GM11168 (cell line): ENCODE data around the gene PCYT2.

ENCODE experiments used
- in situ Hi-C: fragments of 300-500 bp; cut with MboI; formaldehyde crosslinking; loops from one replicate; pipeline ENCODE4 v1.12.0; 2022; ENCODE audit warnings: low sequenced_read_pairs; ENCODE audit not compliant: unreplicated experiment

PCYT2 gene

DNA sequence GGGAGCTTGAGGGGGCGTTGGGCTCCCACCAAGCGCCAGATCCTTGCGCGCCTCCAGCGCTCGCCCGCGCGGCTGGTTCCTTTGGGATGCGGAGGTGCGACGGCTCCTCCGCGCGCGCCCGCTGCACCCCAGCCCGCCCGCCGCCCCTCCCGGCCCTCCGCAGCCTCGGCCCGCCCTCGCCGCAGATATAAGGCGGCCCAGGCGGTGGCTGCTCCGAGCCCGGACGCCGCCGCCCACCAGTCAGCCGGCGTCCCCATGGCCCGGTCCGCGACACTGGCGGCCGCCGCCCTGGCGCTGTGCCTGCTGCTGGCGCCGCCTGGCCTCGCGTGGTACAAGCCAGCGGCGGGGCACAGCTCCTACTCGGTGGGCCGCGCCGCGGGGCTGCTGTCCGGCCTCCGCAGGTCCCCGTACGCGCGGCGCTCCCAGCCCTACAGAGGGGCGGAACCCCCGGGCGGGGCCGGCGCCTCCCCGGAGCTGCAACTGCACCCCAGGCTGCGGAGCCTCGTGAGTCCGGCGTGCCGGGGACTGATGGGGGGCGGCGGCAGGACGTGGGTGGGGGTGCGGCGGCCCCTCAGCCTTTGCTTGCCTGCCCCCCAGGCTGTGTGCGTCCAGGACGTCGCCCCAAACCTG is 9.1 kb downstream of the PCYT2 start, which contains the start of gene NPB:
TSS of gene NPB (plus strand) at position 216 of the 630 bp plus-strand sequence. CDS start at position 256, 40 bp downstream.
- in situ Hi-C loops, result no loop called here

DNA sequence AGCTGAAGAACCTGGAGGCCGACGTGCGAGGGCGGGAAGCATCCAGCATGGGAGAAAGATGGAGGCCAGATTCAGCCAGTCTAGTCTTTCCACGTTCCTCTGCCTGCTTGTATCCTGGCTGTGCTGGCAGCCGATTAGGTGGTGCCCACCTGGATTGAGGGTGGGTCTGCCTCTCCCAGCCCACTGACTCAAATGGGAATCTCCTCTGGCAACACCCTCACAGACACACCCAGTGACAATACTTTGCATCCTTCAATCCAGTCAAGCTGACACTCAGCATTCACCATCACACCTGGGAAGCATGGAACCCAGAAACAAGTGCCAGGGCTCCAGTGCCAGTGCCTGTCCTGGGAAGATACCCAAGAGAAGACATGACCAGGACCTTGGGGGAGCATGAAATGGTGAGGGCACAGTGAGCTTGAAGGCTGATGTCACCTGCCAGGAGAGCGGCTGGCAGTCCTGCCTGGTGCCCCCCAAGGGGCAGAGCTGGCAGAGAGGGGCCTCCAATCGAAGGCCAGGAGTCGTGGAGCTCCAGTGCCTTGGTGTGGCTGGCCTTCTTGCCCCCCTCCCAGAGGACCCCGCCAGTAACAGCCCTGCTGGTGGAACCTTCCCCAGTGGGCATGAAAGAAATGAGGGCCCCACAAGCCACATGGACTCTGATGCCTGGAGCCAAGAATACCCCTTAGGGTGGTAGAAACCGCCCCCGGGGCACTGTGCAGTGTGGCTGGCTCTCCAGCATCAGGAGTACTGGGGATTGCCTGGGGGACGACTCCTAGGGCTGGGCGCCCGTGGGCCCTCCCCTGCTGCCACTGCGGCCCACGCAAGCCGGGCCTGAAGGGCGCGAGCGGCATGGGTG is 9.8 kb downstream of the PCYT2 start:
- in situ Hi-C loops, result no loop called here

DNA sequence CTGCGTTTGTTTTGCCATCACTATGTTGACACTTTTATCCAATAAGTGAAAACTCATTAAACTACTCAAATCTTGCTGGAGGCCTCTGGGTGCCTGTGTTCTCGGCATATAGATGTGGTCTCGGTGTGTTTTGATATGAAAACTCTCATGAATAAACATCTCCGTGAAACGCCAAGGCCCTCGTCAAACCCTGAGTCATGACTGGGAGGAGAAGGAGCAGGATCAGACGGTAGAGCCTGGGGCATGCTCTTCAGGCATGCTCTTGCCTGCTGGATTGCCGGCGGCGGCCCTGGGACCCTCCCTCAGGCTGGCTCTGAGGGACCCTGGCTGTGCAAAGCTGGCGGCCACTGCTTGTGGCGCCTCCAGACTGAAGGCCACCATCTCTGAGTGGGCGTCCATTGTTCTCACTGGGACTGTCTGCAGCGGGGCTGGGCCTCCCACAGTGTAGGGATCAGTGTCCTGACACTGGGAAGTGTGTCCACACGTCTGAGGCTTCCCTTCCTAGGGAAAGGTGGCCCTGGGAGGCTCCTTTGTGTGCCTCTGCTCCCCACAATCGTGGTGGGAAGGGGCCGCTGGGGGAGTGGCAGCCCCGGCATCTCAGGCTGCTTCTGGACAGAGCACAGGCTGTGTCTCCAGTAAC is 10.9 kb downstream of the PCYT2 start:
- in situ Hi-C loops, result no loop called here

DNA sequence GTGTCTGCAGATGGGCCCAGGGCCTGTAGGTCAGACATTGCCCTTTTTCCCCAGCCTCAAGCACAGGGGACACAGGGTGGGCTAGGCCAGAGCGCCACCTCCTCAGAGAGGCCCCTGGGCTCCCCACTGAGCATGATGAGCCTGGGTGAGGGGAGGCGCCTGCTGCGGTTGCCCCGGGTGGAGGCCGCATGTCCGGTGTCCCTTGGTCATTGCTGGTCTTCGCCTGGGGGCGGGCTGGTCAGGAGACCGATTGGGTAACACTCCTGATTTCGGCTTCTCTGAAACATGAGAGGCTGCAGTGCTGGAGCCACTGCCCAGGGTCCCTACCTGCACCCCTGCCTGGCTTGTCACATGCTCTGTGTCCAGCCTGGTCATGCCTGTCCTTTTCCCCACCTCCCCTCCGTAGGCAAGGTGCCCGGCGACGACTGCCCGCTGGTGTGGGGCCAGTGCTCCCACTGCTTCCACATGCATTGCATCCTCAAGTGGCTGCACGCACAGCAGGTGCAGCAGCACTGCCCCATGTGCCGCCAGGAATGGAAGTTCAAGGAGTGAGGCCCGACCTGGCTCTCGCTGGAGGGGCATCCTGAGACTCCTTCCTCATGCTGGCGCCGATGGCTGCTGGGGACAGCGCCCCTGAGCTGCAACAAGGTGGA is 11.6 kb downstream of the PCYT2 start:
- in situ Hi-C loops, result no loop called here

DNA sequence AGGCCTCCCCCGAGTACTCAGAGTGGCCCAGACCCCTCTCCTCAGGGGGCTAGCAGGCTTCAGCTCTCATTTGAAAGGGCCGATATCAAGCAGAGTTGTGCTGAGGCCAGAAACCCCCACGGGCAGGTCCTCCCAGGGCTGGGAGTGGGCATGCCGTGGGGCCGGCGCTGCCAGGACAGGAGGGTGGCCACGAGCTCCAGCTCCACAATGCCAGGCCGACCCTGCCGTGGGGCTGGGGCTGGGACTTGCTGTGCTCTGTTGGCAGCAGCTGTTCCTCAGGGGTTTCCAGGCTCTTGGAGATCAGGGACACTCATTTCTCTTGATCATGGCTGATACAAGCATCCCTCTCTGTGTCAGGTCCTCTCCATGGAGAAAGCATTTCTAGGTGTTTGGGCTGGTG is 12.3 kb downstream of the PCYT2 start:
- in situ Hi-C loops, result no loop called here

DNA sequence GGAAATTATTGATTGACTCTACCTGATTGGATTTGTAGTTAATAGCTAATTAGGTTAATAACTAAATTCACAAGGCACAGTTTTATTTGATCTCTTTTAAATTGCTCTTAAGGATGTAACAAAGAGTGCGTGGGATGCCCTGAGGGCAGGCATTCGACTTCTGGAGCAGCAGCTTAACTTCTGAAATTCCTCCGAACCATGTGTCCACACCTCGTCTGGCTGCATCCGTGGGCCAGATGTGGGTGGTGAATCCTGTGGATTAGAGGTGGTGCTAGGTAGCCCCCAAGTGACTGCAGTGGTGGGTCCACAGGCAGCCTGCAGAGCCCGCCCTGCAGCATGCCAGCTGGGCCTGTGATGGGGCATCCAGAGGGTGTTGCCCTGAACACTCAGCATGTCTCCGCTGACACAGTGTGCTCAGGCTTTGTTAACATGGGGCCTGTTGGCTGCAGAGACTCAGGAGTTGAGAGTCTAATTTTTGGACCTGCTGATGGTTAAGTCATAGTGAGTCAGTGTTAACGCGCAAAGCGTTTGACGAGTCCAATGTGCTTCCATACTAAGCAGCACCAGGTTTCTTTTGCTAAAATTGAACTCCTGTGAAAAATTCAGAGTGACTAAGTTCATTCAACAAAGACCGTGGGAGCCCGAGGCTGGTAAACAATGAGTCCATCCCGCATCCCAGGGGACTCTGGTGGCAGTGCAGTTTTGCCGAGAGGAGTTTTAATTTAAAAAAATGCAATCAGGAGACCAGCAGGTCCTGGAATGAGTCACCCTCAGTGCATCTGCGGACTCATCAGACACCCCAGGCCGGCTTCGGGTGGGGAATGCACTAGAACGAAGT is 13.0 kb downstream of the PCYT2 start:
- in situ Hi-C loops, result no loop called here

DNA sequence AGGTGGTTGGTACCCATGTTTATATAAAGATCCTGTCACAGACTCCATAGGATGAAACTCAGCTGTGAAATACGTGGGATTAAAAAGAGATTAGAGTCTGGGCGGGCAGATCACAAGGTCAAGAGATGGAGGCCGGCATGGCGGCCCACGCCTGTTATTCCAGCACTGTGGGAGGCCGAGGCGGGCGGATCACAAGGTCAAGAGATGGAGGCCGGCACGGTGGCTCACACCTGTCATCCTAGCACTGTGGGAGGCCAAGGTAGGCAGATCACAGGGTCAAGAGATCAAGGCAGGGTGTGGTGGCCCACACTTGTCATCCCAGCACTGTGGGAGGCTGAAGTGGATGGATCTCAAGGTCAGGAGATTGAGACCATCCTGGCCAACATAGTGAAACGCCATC is 15.8 kb downstream of the PCYT2 start:
- in situ Hi-C loops, result no loop called here

DNA sequence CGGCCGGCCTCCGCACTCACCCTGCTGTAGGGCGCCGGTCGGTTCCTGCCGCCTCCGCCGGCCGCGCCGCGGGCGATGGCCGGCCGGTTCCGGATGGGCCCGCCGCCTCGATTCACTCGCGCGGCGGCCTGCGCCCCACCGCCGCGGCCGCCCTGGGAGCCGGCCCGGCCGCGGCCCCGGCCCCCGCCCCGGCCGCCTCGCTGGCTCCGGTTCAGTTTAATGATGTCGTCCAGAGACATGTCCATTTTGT is 20.0 kb downstream of the PCYT2 start:
- in situ Hi-C loops, result no loop called here

DNA sequence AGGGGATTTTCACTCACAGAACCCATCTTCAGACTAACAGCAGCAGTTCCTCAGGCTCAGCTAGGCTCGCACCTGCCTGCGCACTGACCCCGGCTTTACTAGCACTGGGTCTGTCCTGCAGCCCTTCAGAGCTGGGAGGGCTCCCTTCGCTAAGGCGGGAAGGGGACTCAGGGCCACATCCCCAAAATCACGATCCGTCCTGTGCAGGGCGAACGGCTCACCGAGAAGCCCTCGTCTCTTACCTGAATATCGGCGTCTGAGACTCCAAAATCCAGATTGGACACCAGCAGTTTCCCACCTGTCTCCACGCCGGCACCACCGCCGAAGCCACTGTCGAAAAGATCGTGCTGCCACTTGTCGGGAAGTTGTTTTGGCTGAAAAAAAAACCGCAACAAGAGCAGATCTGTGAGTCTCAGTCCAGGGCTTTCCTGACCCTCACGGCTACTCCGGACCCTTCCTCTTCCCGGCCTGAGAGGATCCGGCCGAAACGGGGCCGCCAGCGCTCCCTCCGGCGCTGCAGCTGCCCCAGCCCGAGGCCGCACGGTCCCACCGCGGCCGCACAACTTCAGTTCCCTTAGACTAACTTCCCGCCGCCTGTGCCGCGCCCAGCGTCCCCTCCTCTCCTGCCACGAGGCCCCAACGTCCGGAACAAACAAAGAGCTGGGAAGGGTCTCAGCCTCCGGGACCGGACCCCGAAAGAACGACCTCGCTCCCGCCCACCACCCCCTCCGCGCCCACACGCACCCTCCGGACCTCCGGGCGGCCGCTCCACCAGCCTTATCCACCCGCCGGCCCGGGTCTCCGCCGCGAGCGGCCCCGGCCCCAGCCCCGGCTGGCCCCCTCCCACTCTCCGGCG is 20.5 kb downstream of the PCYT2 start:
- in situ Hi-C loops, result no loop called here

DNA sequence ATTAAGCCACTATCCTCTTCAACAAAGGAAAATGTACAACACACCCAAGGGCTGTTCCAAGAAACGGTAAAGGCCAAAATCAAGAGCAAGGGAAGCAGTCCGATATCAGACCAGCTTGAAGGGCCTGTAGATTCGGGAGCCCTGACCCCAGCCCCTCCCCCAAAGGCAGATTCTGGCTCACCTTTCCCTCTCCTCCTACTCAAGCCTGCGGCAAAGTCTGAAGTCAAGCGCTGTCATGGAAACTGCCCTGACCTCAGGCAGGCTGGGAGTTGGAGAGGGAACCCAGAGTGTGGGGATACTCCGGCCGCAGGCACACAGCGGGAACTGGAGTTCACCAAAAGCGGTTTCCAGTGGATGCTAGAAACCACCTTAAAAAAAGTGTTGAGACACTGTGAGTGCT is 21.6 kb downstream of the PCYT2 start:
- in situ Hi-C loops, result no loop called here

DNA sequence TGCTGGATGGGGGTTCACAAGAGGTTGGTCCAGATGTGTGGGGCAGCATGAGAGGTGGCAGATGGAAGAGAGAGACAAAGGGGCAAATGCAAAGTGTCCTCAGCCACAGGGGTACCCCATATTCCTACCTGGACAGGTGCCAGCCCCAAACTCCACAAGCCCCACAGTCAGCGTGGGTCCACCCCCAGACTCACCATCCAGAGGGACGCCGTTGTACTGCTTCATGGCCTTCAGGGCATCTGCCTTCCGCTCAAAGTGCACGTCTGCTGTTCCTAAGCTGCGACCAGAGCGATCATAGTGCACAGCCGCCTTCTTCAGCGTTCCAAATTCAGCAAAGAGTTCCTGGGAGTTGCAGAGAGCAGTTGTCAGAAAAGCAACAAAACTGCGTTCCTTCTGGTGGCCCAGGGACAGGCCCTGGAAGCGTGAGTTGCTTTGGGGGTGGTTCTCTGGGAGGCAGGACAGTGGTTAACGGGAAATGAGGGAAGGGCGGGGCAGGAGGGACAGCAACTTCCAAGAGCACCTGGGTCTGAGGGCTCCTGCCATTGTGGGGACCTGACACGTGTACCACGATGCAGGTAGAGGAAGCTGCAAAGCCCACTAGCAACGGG is 22.1 kb downstream of the PCYT2 start:
- in situ Hi-C loops, result no loop called here

DNA sequence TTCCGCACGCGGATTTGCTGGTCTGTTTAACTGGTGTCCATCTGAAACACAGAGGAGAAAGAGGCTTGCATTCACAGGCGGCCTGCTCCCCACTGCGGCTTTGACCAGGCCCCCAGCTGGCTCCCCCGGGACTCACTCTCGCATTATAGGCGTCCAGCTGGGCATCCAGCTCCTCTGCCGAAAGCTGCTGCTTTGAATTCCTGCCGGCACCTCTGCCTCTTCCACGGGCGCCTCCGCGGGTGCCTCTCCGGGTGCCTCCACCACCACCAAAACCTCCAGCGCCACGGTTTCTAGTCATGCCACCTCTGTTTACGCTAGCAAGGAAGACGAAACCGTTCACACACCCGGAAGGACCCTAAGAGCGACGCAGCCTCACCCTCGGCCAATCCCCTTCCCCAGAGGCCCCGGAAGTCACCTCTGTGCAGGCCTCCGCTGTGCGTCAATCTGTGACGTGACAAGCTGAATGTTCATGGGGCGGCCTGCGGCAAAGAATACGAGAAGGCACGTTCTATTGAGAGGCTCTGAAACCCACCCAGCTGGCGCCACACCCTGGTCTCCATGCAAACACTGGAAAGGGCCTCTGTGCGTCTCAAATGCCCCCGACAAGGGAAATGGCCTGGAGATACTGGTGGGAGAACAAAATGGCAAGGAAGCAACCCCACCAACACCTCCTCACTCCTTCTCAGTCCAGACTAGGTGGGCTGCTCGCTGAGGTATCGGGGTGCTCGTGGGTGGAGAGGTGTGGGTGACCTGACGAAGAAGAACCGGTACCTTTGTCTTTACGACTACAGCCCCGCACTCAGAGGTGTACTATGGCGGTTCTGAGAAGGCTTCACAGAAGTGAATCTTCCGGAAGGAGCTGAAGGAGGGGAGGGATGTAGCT is 22.9 kb downstream of the PCYT2 start:
- in situ Hi-C loops, result no loop called here

DNA sequence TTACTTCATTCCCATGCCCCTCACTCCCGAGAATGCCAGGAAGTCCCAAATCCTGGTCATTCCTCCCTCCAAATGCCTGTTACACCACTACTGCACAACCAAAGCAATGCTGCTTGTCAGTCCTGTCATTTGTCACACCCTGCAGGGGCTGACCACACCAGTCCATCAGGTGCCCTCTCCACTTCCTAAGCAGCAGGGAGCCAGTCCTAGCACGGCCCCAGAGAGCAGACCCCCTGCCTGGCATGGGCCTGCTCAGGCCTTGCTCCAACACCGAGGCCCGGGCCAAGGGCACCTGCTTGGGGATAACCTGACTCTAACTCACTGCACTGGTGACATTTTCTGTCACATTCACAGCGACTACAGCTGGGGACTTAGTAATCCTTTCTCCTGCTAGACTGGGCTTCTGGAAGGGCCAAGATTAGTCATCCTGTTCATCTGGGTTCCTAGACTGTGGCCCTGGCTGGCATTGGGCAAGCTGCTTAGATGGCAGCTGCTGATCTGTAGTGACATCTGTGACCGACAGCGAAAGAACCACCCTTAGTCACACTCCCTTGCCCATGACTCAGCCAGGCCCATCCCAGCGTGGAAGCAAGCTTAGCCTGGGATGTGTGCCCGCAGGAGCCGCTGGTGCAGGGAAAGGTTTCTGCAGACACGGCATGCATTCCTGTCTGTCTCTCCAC is 25.2 kb downstream of the PCYT2 start:
- in situ Hi-C loops, result no loop called here

DNA sequence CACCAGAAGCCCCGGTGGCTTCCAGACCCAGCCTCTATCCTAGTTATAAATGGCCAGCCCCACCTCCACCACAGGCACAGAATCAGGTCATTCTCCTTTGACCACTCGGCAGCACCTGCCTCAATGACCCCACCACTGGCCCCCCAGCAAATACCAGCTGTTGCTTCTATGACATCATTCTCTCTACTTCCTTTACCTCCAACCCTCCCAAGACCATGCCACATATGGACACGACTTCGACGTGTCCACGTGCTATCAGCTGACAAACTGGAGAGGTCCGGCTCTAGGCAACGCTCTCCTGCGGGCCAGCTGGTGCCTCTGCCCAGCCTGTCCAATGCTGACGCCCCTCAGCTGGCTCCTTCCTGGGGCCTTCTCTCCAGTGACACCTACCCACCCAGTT is 25.7 kb downstream of the PCYT2 start:
- in situ Hi-C loops, result no loop called here

DNA sequence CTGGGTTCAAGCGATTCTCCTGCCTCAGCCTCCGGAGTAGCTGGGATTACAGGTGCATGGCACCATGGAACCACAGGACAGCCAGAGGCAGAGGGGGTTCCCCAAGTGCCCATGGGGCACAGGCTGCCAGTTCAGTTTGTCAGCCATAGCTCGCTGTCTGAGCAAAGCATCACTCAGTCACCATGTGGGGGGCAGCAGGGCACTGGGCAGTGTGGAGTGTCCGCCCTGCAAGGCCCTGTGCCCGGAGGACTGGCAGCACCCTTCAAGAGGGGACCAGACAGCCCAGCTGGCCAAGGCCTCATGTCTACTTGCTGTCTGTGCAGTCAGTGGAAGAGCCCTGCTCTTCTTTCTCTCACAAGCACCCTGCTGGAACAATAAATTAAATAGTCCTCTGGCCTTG is 26.2 kb downstream of the PCYT2 start:
- in situ Hi-C loops, result no loop called here

DNA sequence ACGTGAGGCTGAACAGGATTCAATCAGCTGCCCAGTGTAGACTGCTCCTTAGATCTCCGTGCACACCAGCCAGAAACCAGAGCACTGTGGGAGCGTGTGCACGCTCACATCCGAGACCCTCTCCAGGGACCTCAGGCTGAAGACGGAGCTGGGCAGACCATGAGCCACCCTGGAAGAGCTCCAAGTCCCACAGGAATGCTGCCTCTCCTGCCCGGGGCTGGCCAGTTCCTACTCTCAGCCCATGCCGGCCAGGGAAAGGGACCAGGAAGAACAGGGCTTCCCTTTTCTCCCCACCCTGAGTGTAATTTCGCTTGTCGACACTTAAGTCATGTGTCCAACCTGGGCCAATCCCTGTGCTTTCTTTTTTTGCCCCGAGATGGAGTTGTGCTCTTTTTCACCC is 26.7 kb downstream of the PCYT2 start:
- in situ Hi-C loops, result no loop called here

DNA sequence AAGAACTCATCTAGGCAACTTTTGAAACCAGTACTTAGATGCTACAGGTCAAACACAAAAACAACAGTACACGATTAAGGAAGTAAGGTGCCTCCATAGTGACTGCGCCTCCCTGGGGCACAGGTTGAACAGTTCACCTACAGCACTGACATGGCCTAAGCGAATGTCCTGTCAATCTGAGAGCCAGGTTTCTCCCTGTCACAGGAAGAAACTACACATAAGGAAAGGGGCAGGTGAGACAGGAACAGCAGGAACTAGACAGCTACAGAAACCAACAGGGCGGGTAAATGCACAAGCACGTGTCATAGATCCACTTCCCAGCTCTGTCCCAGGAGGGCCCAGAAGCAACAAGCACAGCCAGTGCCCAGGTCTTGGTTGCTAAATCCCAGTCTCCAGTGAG is 32.1 kb downstream of the PCYT2 start:
- in situ Hi-C loops, result no loop called here
